ENCODE data around the gene PSEN1.

DNA sequence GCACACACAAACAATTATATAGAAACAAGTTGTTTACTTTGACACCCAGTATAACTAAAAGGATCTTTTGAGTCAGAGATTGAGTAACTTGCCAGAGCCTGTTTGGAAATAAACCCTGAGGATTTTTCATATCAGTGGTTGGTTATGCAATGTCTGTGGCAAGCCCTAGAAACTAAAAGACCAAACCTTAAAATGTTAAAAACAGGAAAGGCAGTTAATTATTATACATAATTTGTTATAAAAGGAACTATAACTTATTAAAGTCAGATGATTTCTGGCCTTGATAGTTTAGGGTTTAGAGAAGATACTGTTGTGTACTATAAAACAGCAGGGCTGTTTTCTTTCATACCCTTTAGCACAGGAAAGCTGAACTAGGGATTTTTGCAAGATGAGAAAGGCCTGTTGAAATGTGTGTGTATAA lies 44.1 kb downstream of the PSEN1 start:
- TF ChIP-seq, protein P1, sequence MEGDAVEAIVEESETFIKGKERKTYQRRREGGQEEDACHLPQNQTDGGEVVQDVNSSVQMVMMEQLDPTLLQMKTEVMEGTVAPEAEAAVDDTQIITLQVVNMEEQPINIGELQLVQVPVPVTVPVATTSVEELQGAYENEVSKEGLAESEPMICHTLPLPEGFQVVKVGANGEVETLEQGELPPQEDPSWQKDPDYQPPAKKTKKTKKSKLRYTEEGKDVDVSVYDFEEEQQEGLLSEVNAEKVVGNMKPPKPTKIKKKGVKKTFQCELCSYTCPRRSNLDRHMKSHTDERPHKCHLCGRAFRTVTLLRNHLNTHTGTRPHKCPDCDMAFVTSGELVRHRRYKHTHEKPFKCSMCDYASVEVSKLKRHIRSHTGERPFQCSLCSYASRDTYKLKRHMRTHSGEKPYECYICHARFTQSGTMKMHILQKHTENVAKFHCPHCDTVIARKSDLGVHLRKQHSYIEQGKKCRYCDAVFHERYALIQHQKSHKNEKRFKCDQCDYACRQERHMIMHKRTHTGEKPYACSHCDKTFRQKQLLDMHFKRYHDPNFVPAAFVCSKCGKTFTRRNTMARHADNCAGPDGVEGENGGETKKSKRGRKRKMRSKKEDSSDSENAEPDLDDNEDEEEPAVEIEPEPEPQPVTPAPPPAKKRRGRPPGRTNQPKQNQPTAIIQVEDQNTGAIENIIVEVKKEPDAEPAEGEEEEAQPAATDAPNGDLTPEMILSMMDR (IDR thresholded peaks at IDR 0.05 in 4 of 5, conservative IDR thresholded peaks at IDR 0.05 in 1 of 5): no peak
- no peak for TF ChIP-seq POLR2A (IDR thresholded peaks at IDR 0.05)
